T-helper 22 cell (primary cell): ENCODE measurements around the gene STARD13.
"Not testable (repeated sequence)": the region's sequence is repeated elsewhere in the genome, so short reads cannot be mapped to it uniquely, and the experiment has no call there.

Experiments used
- DNase-seq: peaks from one replicate; pipeline ENCODE4 v3.0.0-alpha.2; 2020; ENCODE audit warnings: low read depth

Gene STARD13

DNA sequence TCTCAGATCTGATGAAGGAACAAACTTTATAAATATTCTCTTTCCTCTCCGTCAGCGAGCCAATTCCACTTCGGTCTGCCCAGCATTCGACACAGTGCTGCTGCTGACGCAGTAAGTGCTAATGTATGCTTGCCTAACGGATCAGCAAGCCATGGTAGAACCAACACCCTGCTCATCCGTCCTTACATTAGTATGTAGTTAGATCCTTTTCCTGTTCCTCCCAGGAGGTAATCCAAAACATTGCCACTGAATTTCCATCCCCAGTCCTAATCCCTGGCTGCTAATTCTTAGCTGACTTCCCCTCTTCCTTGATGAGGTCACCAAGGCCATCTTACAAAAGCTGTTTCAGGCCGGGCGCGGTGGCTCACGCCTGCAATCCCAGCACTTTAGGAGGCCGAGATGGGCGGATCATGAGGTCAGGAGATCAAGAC, 88.0 kb downstream of the STARD13 start:
- DNase-seq = no peak

DNA sequence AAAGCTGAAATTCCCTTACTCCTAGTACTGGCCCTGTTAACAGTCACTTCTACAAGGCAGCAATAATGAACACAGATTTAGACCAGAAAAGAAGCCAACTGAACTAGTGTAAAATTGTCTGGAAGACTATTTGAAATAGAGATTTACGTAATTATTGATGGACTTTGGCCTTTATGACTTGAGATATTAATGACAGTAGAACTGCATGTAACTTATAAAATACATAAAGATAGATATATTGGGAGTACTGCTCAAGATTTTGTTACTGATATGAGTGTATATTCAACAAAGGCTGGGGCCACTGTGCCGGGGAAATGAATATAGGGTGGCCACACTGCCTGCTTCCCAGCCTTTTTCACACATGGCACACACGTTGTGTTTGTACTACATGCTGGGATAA, 88.8 kb downstream of the STARD13 start:
- DNase-seq = no peak

DNA sequence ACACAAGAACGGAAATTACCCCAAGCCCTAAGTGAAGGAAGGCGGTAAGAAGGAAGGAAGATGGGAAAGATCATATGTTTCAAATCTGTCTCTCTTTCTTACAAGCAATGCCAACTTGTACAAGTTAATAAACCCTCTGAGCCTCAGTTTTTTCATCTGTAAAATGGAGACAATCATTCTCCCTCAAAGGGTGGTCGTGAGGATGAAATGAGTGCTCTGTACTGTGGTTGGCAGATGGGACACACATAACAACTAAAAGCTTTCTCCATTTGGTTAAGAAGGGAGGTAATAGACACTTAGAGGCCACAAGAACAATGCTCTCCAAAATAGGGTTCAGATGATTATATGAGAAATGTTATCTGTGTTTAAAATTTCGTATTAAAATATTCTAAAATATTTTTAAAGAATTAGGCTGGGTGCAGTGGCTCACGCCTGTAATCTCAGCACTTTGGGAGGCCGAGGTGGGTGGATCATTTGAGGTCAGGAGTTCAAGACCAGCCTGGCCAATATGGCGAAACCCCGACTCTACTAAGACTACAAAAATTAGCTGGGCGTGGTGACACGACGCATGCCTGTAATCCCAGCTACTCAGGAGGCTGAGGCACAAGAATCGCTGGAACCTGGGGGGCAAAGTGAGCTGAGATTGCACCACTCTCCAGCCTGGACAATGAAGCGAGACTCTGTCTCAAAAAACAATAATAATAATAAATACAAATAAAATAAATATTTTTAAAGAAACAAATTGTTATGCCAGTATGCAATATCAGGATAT, 89.7 kb downstream of the STARD13 start:
- DNase-seq = no peak

DNA sequence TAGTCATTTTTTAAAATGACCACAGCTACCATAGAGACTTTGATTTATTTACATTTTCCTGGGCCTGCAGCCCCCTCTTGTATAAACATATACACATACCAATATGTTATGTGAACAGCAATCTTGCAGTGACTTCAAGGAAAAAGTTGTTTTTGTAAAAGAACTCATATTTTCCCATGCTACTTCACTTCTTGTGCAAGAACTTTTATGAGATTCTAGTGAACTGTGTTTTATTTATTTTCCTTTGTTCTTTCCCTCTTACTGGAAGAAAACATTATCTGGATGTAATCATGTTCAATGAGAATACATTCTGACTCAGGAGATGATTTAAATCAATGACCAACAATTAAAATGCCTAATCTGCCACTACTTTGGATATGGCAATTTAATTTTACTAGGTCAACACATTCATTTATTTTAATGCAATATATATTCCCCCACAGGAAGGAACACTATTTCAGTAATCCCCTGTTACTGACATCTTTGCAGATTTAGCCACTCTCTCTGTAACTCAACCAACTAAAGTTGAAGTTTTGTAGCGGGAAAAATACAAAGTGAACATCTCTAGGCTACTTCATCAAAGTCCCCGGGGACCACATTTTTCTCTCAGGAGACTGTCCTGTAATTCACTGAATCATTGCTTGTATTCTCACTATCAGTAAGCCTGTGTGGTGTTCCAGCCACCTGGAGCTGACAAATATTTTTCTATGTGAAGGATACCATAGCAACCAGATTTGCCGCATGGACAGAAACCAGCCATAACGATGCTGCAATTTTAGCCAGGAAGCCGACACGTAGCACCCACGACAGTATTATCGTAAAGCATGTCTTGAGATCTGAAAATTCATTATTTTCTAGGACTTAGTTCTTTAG, 90.5 kb downstream of the STARD13 start:
- DNase-seq = no peak

DNA sequence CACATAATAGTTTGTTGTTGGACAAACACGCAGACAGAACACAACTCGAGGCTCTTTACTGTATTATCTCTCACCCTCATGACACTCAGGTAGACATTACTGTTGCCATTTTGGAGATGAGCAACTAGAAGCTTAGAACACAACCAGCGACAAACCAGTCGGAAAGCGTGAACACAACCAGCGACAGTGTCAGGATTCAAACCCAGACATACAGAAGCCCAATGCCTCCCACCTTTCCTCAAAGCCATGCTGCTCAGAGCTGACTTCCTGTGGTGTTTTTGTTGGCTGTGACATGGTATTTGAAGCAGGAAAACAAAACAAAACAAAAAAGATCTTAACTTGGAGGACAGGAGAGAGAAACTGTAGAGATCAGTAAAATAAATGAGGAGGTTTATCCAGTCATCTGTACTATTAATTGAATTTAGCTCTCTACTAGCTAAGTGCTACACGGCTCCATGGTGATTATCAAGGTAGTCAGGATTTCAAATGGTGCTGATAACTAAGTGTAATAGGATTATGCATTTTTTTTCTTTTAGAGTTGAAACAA, 92.1 kb downstream of the STARD13 start:
- DNase-seq = no peak

DNA sequence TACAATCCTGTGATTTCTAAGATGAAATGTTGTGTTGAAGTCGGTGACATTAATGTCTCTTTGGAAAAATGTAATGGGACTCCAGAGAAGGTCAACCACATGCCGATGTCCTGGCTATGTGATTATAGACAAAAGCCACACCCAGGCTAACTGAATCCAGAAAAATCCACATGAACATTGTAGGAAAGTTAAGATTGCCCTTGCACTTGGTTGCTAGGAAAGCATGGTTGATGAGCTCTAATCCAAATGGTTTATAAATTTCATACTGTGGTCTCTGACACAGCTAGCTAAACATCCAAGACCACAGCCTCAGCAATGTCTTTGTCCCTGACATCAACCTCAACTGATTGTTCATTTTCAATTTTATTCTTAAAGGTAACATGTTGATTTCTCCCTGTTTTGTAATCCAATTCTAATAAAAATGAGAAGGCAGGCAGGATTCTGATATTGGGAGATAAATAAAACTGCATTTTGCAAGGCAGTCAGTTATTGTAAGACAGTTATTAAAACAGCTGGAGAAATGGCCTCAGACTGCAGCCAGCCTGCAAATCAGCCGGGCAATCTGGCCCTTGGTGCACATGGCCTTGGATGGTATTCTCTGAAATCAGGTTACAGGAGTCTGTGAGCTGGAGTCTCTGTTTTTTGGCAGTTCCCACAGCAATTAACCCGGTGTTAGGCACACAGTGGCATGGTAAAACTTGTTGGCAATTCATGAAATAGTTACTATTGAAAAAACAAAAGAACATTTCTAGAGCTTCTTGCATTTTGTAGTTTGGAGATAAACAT, 93.9 kb downstream of the STARD13 start:
- DNase-seq = no peak

DNA sequence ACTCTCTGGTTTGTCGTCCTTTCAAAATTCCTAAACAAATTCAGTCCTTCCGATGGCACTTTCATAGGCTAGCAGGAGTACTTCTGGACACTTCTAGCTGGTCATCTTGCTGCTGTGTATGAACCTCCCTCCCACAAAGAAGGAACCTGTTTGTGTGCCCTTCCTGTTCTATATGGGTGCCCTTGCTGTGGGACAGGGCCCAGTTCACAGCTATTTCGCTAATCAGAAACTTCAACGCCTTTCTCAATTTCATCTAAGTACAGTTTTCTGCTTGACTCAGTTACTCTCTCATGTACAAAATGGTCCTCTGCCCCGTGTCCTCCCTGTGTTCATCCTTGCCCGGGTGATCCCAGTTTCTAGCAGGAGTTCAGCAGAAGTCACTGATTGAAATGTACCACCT, 96.1 kb downstream of the STARD13 start:
- no peak for DNase-seq

DNA sequence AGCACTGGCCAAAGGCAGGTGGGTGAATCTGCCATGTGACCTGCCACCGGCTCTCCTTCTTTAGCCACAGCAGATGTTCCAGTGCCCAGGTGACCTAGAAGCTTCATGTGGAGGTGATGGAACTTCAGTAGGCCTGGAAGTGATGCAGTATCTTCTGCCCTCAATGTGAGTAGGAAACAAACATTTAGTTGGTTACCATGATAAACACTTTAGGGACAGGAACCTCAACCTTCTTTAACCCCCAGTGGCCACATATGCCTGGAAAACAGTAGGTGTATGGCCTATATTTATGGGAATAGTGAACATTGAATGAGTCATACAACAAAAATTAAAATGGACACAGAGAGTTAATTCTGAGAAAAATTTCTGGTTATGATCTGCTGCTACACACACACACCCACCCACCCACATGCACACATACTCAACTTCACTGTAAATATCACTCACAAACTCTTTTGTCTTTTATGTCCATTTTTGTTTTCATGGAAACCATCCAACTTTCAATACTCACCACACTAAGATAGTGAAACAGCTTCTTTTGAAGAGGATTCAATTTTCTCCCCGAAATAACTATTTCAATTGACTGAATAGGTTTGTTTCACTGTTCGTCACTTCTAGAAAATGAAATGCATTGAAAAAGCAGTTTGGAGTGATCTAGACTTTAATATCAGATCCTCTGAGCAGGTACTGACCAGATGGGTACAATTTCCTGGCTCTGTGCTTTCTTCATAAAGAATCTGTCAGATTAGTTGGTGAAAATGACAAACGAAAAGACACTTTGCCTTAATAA, 97.3 kb downstream of the STARD13 start:
- no peak for DNase-seq

DNA sequence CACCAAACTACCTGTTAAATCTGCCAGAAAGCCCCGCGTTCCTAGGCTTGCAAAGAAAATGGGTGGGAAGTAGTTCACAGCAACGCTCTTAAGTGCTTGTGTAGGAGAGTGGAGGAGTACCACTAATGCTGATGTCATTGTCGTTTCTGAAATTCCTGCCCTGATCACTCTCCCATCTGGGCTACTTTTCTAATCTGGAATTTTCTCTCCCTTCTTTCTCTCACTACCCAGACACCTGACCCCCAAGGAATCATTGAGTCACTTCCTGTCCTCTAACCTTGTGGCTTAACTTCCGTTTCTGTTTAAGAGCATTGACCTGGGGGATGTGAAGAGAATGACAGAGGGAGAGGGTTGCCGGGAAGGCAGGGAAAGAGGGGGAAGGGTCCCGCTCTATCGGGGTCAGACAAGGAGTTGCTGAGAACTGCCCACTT, 98.7 kb downstream of the STARD13 start:
- no peak for DNase-seq

DNA sequence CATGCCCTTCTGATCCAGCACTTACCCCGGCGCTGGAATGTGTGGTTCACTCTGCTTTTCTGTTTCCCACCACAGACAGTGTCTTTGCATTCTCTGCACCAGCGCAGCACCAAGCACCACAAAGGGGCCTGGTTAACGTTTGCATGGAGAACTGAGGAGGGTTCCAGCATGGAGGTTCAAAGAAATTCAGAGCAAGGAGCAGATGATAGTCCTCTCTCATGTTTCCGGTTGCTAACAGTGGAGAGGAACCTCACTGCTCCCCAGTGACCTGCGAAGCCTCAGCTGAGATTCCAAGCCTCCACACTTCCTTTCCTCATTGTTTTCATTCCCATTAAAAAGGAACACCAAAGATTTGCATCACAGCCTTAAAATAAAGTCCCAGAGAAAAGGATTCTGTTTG, 99.7 kb downstream of the STARD13 start:
- DNase-seq = no peak

DNA sequence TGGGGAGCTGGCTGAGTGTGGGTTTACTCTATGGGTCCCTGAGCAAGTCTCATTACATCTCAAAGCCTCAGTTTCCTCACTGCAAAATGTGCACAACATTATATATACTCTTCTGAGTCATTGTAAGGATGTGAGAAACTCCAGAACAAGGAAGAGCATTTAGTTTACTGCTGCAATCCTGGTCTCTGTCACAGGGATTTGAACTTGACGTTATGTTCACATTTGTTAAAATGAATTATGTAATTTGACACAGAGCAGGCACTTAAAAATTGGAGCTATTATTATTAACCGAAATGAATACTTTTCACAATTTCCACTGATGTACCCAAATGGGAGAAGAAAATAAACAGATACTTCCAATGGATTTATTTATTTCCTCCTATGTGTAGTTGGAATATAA, 101.0 kb downstream of the STARD13 start:
- no peak for DNase-seq

DNA sequence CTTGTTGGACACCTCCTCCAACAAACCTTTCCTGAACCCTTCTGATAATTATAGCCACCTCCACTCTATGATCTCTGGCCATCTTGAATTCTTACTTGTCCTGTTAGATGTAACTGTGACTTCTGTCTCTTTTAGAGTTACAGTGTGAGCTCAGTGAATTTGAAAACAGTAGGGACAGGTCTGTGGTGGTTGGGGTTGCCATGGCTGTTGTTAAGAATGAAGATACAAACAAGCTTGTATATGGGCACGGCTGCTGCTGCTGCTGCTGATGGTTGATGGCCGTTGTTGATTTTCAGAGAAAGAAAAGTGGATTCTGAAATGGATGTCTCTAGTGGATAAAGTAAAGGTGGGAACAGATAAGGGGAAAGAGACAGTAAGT, 101.5 kb downstream of the STARD13 start:
- no peak for DNase-seq

DNA sequence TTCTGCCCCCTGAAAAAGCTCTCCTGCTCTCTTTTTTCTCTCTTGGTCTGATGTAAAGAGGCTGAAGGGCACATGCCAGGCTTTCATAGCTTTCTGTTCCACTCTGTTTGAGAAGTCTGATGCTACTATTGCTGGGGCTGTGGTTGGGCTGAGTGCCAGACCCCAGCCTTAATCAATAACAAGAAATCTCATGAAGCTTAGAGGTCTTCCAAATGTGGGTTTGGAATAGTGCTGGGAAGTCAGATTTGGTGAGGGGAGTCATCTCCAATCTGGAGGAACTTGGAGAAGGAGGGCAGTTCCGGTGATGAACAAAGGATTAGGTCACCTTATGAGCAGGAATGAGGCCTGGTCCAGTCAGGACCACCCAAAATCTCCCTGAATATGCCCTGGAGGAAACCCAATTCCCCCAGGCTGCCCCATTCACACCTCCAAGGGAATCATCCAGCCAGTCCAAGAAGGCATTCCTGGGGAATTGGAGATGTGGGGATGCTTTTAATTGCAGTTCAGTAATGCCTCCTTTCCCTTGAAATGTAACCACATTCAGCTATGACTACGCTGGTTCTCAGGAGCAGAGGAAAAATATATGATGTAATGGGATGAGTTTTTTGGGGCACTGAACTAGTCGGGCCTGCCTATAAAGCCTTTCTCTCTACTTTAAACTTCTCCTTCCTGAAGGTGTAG, 102.0 kb downstream of the STARD13 start:
- DNase-seq = no peak

DNA sequence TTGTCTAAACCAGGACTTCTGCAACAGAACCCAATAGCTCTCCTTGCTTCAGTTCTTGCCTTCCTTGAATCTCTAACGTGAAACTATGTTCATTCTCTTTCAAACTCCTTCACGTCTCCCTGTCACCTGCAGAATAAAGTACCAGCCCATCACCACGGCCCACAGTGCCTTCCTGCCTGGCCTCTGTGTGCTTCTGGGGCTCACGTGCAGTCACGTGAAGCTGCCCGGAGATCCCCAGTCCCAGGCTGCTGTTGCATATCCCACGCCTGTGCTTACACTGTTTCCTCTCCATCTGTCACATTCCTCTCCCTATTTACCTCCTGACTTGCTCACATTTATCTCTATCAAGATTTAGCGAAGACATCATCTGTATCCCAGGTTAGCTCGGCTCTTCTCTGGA, 102.8 kb downstream of the STARD13 start:
- no peak for DNase-seq

DNA sequence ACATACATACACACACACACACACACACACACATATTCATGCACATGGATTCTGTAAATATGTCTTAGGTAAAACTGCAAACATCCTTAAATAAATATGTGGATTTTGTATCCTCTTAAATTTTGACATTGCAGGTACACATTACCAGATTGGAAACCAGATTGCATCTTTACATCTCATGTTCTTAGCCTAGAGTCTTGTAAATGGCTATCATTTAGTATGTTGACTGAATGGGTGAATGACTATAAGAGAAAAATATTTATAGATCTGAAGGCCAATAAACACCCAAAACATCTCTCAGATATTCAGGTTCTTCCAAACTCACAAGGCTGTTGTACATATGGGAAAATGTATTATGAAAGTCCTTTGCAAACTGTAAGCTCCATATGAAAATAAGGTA, 104.3 kb downstream of the STARD13 start:
- no peak for DNase-seq

DNA sequence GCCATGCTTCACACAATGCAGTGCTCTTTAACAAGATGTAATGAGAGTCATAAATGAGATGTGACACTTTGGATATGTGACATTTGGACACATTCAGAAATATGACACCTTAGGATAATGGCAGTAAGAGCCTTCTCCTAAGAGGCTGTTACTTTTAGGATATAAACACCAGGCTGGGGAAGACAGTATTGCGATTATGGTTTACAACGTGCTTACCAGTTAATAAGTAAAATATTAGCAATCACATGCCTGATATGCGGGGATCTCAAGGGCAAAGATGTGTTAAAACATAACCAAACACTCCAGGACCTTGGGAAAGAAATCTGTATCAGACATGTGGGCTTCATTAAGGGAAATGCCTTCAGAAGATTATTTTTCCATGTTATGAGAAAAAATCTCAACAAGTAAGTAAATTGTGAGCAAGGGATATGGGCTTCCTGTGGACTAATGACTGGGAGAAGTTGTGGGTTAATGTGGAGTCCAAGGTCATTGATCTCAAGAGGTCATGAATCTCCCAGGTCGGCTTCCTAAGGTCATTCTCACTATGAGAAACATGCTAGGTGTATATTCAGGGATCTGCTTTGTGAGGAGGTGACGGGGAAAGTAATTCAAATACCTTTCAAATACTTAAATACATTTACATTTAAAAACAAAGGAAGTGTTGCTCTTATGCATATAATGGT, 105.3 kb downstream of the STARD13 start:
- DNase-seq = no peak

DNA sequence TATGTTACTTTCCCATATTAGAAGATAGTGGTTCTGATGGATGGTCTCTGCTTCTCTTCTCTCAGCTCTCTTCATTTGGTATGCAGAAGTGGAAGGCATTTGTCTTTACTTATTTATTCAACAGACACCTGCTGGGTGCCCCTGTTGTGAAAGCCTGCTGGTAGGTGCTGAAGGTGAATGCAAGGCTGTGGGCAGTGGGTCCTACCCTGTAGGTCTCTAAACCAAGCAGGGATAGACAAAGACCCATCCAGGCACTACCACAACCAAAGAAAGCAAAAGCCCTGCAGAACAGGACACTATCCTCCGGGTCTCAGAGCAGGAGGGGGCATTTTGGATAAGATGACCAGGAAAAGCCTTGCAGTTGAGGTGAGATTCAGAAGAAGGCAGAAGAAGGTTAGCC, 106.1 kb downstream of the STARD13 start:
- DNase-seq = no peak

DNA sequence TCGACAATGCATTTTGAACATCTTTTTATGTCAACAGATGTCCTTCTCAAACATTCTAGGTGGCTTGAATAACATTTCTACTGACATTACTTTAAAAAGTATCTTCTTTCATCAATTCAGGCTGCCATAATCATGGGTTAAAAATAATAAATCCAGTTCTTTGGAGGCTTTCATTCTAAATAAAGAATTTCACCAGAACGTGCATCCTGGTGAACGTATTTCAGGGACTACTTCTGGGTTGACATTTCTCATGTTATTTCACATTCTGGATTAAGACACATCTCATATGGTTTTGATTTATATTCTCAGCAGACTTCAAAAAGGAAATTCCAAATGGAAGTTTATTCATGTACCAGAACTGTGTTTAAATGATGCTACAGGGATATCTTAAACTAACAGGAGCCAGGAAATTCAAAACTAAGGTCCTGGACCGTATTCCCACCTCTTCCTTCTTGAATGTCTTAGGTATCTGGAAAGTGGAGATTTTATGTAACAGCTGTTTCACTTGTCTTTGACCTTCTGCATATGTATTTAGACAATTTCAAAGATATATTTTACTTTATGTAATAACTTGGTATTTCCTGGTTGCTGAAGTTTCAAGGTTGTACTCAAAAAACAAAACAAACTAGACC, 107.2 kb downstream of the STARD13 start:
- no peak for DNase-seq

DNA sequence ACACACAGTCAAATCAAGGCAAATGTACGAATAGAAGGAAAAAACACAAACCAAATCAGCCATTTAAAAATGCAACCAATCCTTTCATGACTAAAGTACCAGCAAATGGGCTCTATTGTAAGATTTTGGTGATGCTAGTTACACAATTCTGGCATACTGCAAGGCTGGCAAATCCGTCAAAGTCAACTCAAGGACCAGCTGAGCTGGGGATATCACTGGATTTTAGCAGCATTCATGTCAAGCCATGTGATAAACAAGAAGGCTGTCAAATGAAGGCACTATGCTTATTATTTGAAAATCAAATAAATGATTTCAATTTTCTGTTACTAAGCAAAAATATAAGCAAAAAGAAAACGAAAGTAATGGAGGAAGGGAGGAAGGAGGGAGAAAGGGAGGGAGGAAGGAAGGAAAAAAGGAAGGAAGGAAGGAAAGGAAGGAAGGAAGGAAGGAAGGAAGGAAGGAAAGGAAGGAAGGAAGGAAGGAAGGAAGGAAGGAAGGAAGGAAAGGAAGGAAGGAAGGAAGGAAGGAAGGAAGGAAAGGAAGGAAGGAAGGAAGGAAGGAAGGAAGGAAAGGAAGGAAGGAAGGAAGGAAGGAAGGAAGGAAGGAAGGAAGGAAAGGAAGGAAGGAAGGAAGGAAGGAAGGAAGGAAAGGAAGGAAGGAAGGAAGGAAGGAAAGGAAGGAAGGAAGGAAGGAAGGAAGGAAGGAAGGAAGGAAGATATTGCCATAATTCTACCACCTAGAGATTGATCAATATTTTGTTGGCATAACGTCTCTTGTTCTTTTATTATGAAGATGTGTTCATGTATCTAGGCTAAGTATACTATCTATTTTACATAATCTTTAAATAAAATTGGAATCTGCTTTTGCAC, 108.0 kb downstream of the STARD13 start:
- DNase-seq = not testable (repeated sequence)
